ENCODE measurements around the gene NFS1.
"Not testable (repeated sequence)": the region's sequence is repeated elsewhere in the genome, so short reads cannot be mapped to it uniquely, and the experiment has no call there.

NFS1 gene

DNA sequence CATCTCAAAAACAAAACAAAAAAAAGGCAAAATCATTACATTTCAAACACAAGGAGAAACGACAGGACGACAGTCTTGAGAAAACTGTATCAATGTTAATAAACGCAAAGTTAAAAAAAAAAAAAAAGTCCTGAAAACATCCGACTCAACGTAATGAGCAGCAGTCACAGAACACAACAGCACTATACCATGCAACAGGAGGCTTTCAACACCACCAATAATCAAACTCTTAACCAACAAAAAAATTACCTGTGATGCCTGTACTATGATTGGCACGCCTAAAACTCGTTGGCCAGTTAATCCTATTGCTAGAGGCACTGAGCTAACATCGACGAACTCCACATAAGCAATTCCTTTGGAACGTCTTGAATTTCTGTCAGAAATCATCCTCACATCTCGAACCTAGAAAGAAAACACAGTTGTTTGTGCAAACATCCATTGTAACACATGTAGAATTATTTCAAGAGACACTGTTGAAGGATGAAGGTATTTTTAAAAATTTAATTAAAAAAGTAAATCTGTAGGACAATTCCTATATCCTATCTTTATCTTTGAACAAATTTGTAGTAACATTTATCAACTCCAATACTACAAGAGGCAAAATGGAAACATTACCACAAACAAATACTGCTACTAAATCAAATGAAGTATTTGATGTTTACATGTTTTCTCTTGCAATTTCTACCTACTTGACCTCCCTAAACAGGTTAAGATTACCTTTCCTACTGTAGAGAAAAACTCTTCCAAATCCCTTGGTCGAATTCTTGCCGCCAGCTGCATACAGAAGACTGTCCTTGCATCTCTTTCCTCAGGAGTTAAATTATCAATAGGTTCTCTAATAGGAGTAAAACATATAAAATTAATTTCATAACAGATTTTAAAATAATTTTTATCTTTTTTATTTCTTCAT lies 25.4 kb upstream of the NFS1 start:
- H3K79me2 ChIP-seq (ENCODE audit: insufficient read depth, low read length), result peaks cover 27% of the 10 kb centered on the region
- H3K9me3 ChIP-seq (ENCODE audit: low read length), result no peaks in the 10 kb centered on the region
- no peaks in the 10 kb centered on the region for H3K27me3 ChIP-seq (ENCODE audit: insufficient read depth, low read length)
- no peak overlapping the region for H3K9ac ChIP-seq (ENCODE audit: low read length)
- no peaks in the 10 kb centered on the region for H3K4me1 ChIP-seq (ENCODE audit: insufficient read depth, low read length, severe bottlenecking)
- no peak overlapping the region for H3K27ac ChIP-seq (ENCODE audit: low read depth, low read length, poor library complexity, severe bottlenecking)
- no peak overlapping the region for H2AFZ ChIP-seq (ENCODE audit: low read length)
- no peak for TF ChIP-seq EZH2 (IDR thresholded peaks at IDR 0.05; ENCODE audit: borderline replicate concordance, low read length)
- TF ChIP-seq, protein P1, sequence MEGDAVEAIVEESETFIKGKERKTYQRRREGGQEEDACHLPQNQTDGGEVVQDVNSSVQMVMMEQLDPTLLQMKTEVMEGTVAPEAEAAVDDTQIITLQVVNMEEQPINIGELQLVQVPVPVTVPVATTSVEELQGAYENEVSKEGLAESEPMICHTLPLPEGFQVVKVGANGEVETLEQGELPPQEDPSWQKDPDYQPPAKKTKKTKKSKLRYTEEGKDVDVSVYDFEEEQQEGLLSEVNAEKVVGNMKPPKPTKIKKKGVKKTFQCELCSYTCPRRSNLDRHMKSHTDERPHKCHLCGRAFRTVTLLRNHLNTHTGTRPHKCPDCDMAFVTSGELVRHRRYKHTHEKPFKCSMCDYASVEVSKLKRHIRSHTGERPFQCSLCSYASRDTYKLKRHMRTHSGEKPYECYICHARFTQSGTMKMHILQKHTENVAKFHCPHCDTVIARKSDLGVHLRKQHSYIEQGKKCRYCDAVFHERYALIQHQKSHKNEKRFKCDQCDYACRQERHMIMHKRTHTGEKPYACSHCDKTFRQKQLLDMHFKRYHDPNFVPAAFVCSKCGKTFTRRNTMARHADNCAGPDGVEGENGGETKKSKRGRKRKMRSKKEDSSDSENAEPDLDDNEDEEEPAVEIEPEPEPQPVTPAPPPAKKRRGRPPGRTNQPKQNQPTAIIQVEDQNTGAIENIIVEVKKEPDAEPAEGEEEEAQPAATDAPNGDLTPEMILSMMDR (IDR thresholded peaks at IDR 0.05; ENCODE audit: low read length), result no peak
- peaks cover 94% of the 10 kb centered on the region for H3K36me3 ChIP-seq (ENCODE audit: insufficient read depth, low read length)
- H3F3A ChIP-seq (ENCODE audit: insufficient read depth, low read length), result peaks cover 8% of the 10 kb centered on the region; the same call in 1 of the 2 replicates
- no peak overlapping the region for H3K4me2 ChIP-seq (ENCODE audit: low read length)
- no peaks in the 10 kb centered on the region for H3K9me2 ChIP-seq (ENCODE audit: low read depth, low read length)
- no peaks in the 10 kb centered on the region for H4K20me1 ChIP-seq (ENCODE audit: insufficient read depth, low read length)
- no peak overlapping the region for H3K4me3 ChIP-seq (ENCODE audit: low read depth, low read length, poor library complexity, severe bottlenecking)

DNA sequence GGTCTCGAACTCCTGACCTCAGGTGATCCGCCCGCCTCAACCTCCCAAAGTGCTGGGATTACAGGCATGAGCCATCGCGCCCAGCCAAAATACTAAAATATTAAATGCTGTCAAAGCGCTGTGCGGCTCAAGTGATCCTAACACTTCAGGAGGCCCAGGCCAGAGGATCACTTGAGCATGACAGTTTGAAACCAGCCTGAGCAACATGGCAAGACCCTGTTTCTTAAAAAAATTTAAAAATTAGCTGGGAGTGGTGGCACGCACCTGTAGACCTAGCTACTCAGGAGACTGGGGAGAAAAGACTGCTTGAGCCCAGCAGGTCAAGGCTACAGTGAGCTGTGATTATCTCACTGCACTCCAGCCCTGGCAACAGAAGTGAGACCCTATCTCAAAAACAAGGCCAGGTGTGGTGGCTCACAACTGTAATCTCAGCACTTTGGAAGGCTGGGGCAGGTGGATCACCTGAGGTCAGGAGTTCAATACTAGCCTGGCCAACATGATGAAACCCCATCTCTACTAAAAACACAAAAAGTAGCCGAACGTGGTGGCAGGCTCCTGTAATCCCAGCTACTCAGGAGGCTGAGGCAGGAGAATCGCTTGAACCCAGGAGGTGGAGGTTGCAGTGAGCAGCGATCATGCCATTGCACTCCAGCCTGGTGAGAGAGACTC lies 24.6 kb upstream of the NFS1 start:
- H3F3A ChIP-seq (ENCODE audit: insufficient read depth, low read length); H3K4me2 ChIP-seq (ENCODE audit: low read length); H3K9ac ChIP-seq (ENCODE audit: low read length); H2AFZ ChIP-seq (ENCODE audit: low read length); H3K4me3 ChIP-seq (ENCODE audit: low read depth, low read length, poor library complexity, severe bottlenecking); H3K9me3 ChIP-seq (ENCODE audit: low read length); H3K27ac ChIP-seq (ENCODE audit: low read depth, low read length, poor library complexity, severe bottlenecking); H3K27me3 ChIP-seq (ENCODE audit: insufficient read depth, low read length); H3K9me2 ChIP-seq (ENCODE audit: low read depth, low read length); H4K20me1 ChIP-seq (ENCODE audit: insufficient read depth, low read length); H3K4me1 ChIP-seq (ENCODE audit: insufficient read depth, low read length, severe bottlenecking): not testable (repeated sequence)
- Histone ChIP-seq H3K36me3 (ENCODE audit: insufficient read depth, low read length) (peaks cover 95% of the 10 kb centered on the region), H3K79me2 (ENCODE audit: insufficient read depth, low read length) (peaks cover 23% of the 10 kb centered on the region)

DNA sequence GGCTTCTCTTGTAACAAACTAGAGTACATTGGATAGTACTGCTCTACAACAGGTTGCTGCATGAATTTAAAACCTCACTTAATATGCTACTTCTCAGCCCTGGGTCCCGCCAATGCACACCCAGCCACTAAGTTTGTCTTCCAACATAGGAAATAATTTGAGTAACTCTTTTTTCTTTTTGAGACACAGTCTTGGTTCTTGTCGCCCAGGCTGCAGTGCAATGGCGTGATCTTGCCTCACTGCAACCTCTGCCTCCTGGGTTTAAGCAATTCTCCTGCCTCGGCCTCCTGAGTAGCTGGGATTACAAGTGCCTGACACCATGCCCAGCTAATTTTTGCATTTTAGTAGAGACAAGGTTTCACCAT lies 24.1 kb upstream of the NFS1 start:
- not testable (repeated sequence) for H3K27me3 ChIP-seq (ENCODE audit: insufficient read depth, low read length); H4K20me1 ChIP-seq (ENCODE audit: insufficient read depth, low read length); H3K4me1 ChIP-seq (ENCODE audit: insufficient read depth, low read length, severe bottlenecking); H3K9ac ChIP-seq (ENCODE audit: low read length); H3K4me3 ChIP-seq (ENCODE audit: low read depth, low read length, poor library complexity, severe bottlenecking); H2AFZ ChIP-seq (ENCODE audit: low read length); H3F3A ChIP-seq (ENCODE audit: insufficient read depth, low read length); H3K9me3 ChIP-seq (ENCODE audit: low read length); H3K27ac ChIP-seq (ENCODE audit: low read depth, low read length, poor library complexity, severe bottlenecking); H3K9me2 ChIP-seq (ENCODE audit: low read depth, low read length); H3K4me2 ChIP-seq (ENCODE audit: low read length)
- Histone ChIP-seq H3K36me3 (ENCODE audit: insufficient read depth, low read length) (peaks cover 96% of the 10 kb centered on the region), H3K79me2 (ENCODE audit: insufficient read depth, low read length) (peaks cover 24% of the 10 kb centered on the region)

DNA sequence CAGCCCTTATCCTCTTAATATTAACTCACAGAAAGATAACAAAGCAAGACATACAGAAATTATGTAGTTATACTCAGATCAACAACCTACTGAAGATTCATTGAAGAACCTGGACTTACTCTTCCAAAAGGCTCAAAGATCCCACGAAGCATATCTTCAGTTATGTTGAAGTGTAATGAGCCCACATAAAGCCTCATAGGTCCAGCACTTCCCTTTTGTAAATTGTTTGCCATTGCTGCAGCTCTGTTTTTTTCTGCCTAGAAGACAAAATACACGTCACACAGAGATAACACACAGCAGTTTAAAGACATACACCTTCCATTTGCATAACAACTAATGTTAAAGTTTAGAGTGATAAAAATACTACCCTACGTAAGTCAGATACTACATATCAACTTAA lies 22.5 kb upstream of the NFS1 start:
- no peaks in the 10 kb centered on the region for H3K27me3 ChIP-seq (ENCODE audit: insufficient read depth, low read length)
- H3K4me1 ChIP-seq (ENCODE audit: insufficient read depth, low read length, severe bottlenecking), result no peaks in the 10 kb centered on the region
- peaks cover 98% of the 10 kb centered on the region for H3K36me3 ChIP-seq (ENCODE audit: insufficient read depth, low read length)
- TF ChIP-seq EZH2 (IDR thresholded peaks at IDR 0.05; ENCODE audit: borderline replicate concordance, low read length), result no peak
- TF ChIP-seq, protein P1 (IDR thresholded peaks at IDR 0.05; ENCODE audit: low read length), result no peak
- no peak overlapping the region for H3K27ac ChIP-seq (ENCODE audit: low read depth, low read length, poor library complexity, severe bottlenecking)
- no peak overlapping the region for H3K9ac ChIP-seq (ENCODE audit: low read length)
- peaks cover 25% of the 10 kb centered on the region for H3K79me2 ChIP-seq (ENCODE audit: insufficient read depth, low read length)
- H3K4me3 ChIP-seq (ENCODE audit: low read depth, low read length, poor library complexity, severe bottlenecking), result no peak overlapping the region
- H3F3A ChIP-seq (ENCODE audit: insufficient read depth, low read length), result peaks cover 8% of the 10 kb centered on the region; the same call in 1 of the 2 replicates
- no peaks in the 10 kb centered on the region for H3K9me3 ChIP-seq (ENCODE audit: low read length)
- H2AFZ ChIP-seq (ENCODE audit: low read length), result no peak overlapping the region
- no peaks in the 10 kb centered on the region for H3K9me2 ChIP-seq (ENCODE audit: low read depth, low read length)
- no peaks in the 10 kb centered on the region for H4K20me1 ChIP-seq (ENCODE audit: insufficient read depth, low read length)
- no peak overlapping the region for H3K4me2 ChIP-seq (ENCODE audit: low read length)
